HG03460 (cell line): Measurements from ENCODE around the gene CDKN1C.

ENCODE experiments used
- ATAC-seq: cut with Tn5 transposase; IDR thresholded peaks from one replicate; pipeline ENCODE4 v1.9.1; 2021; ENCODE audit not compliant: unreplicated experiment

CDKN1C gene

DNA sequence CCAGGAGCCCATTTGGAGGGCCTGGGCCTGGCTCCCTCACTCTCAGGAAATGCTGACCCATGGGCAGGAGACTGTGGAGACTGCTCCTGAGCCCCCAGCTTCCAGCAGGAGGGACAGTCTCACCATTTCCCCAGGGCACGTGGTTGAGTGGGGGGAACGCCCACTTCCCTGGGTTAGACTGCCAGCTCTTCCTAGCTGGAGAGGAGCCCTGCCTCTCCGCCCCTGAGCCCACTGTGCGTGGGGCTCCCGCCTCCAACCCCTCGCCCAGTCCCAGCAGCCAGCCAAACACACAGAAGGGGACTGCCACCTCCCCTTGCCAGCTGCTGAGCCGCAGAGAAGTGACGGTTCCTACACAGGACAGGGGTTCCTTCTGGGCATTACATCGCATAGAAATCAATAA lies 37.1 kb downstream of the CDKN1C start:
- no peak for ATAC-seq

DNA sequence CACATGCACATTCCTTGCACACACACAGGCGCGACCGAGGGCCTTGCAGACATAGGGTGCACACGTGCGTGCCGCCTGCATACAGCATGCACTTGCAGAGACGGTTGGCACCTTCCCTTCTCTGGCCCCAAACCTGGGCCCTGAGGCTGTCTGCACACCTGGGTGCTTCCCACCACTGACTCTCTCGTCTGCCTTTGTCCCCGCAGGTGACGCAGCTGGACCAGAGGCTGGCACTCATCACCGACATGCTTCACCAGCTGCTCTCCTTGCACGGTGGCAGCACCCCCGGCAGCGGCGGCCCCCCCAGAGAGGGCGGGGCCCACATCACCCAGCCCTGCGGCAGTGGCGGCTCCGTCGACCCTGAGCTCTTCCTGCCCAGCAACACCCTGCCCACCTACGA lies 38.0 kb downstream of the CDKN1C start:
- ATAC-seq = no peak

DNA sequence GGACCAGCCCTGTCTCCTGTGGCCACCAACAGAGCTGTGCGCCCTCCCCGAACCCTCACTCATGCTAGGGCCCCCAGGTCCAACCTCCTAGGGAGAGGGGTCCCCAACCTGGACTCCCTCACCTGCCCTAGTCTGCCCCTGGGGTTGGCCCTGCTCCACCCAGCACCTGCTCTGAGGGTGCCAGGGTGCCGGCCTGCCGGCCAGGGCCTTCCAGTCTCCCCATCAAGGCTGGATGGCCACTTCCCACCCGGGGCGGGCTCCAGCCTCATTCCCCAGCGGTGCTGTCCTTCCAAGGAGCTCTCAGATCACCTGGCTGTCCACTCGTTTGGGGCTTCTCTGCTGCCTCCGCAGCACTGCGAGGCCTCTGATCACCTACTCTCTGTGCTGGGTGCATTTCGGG lies 39.1 kb downstream of the CDKN1C start:
- no peak for ATAC-seq

DNA sequence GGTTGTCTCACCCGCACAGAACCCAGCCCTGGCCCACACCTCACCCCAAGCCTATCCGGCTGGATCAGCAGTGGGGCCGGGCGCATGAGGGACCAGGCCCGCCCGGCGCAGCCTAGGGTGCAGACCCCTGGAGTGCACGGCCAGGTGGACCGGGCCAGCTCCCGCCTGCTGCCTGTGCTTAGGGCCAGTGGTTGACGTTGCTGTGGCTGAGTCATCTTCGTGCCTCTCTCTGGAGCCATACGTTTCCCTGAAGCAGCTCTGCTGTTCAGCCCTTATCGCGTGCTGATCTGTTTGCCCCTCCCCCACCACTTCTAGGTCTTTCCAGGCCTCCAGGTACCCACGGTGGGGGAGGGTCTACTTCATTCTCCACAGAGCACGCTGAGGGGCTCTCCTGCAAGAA lies 39.5 kb downstream of the CDKN1C start:
- no peak for ATAC-seq

DNA sequence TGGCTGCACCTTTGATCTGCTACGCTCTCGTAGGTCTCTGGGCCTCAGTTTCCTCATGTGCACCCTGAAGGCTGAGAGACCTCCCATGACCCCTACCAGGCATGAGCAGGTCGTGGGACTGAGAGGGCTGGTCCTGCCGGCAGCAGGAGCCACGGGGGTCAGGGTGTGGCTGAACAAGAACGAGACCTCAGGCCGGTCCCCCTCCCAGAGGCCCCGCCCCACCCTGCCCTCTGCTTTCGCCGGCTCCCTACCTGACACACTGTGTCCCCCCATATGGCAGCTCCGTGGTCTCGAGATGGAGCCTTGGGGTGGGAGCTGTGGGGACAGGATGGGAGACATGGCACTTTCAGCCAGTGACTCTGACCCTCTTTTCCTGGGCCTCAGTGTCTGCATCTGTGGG lies 40.6 kb downstream of the CDKN1C start:
- ATAC-seq = no peak

DNA sequence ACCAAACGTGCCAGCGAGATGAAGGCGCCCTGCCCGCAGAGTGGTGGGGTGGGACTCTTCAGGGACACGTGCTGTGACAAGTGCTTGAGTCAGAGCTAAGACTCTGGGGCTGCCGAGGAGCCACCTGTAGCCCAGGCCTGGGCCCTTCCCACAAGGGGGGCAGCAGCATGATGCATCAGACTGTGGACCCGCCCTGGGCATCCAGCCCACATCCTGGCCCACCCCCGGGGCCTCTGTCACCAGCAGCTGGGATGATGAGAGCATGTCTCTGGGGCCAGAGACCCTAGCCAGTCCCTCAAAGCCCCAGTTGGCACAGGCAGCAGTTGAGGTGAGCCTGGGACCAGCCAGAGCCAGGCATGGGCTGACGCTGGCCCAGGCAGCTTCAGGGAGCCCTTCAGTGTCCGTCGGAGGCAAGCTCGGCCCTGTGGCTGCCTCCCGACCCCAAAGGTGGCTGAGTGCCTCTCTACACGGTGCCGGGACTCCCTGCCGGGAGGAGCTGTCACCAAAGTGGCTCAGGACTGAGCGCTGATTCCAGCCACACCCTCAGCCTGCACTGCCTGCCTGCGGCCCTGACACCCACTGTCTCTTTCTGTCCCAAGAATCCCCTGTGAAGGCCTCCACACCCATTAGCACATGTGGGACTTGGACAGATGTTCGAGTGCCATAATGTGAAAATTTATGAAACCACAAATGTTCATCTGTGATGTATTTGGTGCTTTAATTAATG lies 41.3 kb downstream of the CDKN1C start:
- no peak for ATAC-seq

DNA sequence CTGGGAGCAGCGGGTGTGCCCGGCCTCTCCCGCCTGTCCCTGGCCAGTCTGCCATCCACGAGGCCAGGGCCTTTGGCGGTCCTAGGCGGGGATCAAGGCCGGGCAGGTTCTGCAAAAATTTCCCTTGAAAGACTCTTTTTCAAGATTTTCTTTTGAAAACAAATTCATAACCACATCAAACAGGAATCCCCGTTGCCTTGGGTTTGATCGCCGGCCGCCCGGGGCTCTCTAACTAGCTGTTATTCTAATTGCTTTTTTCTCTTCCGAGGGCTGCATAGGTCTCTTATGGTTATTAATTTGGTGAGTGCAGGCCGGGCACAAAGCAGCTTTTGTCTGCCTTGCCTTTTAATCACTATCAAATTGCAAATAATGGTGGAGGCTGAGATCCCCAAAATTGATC lies 42.0 kb downstream of the CDKN1C start:
- ATAC-seq = no peak

DNA sequence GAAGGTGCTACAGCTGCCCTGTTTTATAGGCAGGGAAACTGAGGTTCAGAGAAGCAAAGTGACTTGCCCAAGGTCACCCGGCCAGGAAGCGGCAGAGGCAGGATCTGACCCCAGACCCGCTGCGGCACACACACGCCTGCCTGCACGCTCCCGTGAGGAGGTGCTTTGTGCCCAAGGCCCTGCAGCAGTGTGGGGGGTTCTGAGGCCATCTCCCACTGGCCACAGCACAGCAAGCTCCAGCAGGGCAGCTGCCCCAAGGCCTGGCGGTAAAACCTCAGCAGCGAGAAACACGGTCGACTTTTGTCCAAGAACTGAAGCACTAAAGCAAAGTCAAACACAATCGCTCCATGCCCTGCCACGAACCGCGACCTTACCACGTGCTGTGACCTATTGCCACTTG lies 42.7 kb downstream of the CDKN1C start:
- no peak for ATAC-seq

DNA sequence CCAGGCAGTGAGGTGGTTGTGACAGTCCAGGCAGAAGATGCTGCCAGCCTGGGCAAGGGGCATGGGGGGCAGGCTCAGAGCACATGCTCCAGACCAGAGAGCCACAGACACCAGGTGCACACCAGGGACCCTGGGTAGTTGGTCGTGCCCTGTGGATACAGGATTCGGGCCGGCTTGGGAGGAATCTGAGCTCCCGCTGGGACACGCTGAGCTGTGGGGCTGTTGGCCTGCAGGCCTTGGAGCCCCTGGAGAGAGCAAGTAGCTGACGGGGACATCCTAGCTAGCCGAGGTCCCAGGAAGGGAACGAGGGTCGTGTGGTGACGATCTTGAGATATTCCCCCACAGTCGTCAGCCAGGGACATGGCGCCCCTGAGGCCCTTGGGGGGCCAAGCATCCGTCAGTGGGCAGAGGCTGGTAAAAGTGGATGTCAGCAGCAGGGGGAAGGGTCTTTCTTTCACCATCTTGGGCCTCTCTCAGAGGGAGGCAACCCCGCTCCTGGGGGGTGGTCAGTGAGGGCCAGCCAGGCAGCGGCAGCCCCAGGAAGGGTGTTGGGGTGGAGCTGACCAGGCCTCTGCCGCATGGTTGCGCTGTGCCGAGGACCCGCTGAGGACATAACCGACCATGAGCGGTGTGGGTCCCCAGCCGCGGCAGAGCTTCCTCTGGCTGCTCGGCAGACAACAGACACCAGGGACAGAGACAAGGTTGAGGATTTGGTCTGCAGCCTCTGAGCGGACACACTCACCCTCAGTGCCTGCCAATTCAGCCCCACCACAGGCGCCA lies 44.0 kb downstream of the CDKN1C start:
- no peak for ATAC-seq

DNA sequence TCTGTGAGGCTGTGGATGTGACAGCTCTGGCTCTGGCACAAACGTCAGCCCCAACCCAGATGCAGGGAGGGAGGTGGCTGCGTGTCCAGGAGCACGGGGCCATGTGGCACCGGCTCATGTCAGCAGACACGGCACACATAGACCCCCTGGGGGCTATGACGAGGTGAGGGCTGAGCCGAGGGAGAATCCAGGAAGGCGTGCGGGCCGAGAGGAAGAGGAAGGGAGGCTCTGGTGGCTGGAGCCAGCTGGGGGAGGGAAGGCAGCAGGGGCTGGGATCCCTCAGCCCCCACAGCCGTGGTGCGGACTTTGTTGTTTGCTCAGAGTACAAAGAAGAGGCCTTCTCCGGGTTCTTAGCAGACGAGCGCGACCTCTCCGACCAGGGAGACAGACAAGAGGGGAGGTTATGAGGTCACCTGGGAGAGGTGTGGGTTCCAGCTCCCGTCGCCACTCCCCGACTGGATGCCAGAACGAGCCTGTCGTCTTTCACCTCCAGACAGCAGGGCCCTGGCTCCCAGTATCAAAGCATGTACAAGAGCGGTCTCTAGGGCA lies 46.1 kb downstream of the CDKN1C start:
- no peak for ATAC-seq

DNA sequence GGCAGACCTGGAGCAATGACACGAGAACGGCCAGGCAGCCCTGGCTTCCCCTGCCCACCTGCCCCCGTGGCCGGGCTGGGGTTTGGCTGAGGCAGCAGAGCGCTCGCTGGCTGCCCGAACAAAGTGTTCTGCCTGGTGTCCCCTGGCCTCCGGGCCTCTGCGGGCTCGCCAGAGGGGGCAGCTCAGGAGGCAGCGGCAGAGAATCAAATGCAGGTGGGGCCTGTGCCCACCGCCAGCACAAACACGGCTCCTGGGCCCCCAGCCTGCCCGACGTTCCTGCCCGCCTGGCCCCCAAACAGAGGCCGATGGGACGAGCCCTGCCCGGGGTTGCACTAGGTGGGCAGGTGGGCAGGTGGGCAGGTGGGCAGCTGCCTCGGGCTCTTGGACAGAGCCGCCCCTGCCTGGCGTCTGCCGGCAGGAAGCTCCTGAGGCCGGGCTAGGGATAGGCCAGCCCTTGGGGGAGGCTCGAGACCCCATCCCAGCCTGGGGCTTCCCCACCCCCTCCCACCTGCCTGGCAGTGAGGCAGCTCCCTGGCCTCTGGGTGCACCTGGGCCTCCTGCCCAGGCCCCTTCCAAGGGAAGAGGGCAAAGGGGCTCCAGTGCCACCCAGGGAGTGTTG lies 46.8 kb downstream of the CDKN1C start:
- ATAC-seq = no peak

DNA sequence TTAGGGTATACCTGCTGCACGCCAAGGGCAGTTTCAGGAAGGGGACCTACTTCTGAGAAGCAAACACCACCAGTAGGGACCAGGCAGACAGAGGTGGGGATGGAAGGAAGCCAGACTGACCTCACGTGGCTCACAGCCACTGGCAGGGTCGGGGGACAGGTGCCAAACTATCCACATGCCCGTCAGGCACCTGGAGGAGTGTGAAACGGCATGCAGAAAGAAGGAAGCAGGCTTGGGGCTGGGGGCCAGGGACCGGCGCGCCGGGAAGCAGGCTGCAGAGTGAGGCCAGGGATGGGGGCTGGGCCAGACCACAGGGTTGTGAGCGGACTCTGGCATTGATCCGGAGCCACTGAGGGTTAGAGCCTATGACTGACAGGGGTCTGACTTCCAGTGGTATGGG lies 47.5 kb downstream of the CDKN1C start:
- ATAC-seq = no peak

DNA sequence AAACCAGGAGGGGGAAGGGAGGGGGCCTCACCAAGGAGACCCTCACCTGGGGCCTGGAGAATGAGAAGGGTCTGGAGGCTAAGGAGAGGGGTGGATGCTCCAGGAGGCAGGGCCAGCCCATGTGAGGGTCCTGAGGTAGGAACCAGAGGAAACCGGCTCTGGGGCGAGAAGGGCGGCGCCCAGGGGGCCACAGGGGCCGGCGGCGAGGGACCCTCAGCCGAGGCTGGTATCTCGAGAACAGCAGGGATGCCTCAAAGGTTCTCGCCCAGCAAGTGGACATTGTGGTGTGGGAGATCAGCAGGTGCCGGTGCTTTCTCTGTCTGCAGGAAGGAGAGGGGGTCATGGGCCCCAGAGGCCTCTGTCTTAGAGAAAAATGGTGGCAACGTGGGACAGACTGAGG lies 47.9 kb downstream of the CDKN1C start:
- ATAC-seq = no peak

DNA sequence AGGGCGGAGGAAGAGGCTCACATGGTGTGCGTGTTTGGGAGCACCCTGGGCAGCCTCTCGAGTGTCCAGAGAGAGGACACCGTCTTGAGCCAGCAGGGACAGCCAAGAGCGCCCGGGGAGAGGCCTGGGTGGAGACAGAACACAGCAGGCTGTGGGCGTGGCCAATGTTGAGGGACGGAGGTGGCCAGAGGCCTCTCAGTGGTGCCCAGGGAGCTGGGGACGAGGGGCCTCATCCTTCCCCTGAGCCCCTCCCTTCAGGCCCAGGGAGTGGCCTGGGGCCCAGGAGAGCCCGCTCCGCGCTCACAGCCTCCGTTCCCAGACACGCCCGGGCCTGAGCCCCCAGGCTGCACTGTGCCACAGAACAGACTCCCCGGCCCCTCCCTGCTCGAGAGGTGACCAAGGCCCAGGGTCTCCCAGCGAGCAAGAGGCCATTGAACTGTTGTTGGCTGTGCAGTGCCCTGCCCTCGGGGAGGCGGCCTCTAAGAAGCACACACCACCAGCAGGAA lies 48.4 kb downstream of the CDKN1C start:
- no peak for ATAC-seq

DNA sequence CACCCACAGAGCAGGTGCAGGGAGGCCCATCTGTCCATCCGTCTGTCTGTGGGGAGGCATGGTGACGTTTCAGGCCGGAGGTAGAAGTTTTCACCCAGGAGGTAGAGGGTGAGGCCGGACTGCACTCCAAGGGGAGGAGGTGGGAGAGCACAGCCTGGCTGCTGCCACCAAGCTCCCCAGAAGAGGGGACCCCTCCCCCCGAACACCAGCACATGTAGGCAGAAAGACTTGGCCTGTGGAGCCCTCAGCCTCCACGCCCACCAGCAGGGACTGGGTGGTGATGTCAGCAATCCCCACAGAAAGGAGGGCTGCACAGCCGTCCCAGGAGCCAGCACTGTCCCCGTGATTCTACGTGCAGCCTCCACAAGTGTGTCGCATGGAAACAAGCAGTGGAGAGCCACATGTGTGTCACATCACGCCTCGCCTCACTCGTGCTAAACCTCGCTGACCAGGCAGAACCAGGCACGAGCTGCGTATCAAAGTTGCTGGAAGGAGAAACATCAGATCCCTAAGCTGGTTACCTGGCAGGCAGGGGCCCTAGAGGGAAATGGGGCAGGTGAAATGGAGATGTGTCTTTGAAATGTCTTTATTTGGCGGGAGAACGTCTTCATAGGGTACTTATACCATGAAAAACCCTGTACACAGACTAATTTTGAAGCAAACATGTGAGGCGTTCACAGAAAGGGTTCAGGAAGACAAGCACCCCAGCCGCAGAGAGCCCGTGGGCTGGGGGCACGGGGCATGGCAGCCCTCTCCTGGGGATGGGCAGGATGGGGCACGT lies 49.1 kb downstream of the CDKN1C start:
- ATAC-seq = no peak

DNA sequence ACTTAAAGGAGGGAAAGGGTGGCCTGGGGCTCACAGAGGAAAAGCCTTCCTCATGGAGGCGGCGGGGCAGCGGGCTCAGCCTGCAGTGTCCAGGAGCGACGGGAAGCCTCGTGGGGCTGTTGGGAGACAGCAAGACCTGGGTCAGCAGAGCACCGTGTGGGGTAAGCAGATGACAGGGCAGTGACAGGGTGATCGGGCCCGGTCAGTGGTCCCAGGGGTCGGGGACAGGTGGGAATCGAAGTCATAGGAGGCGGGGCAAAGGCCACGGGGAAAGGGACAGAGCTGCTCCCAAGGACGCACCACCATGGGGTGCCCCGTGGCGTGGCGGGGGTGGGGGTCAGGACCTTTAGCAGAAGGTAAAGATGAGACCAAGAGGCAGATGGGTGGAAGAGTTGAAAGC lies 49.8 kb downstream of the CDKN1C start:
- no peak for ATAC-seq

DNA sequence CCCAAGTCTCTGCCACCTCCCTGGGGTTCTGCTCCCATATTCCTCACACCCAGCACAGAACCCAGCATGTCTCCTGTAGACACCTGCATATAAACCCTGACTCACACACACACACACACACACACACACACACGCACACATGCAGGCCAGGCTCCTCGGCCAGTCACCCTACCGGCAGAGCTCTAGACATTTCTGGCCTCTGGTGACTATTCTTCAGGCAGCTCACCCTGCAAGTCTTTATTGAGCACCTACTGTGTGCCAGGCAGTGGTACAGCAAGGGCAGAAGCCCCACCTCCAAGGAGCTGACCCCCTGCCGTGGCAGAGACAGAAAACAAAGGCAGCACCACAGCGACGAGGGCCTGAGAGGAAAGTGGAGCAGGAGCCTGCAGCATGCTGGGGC lies 50.3 kb downstream of the CDKN1C start:
- ATAC-seq = no peak

DNA sequence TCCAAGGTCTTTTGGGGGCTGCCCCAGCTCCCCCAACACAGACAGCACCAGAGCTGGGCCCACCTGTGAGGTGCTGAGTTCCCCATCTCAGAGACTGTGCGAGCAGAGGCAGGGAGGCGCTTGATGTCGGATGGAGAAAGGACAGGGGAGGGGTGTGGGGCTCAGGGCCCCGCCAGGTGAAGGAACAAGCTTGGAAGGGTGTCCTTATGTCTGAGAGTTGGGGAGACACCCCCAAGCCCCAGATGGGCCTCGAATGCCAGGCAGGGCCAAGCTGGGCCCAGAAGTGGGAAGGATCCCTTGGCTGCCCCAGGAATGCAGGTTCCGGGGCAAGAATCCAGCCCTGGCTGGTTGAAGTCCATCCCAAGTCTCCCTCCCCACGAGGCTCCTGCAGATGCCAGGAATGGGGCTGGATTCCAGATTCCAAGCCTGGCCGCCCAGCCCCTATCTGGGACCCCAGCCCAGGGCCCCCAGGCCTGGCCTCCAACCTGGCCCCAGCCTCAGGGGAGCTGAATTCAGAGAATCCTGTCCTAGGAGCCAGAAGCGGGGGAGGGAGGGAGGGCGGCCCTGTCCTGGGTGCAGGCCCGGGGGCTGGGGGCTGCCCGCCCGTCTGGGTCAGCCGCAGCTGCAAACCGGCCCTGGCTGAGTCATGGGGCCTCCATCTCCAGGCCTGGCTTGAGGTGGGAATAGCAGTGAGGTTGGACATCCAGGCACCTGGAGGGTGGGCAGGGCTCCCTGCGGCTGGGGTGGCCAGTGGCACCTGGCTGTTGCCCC lies 50.9 kb downstream of the CDKN1C start:
- ATAC-seq = no peak

DNA sequence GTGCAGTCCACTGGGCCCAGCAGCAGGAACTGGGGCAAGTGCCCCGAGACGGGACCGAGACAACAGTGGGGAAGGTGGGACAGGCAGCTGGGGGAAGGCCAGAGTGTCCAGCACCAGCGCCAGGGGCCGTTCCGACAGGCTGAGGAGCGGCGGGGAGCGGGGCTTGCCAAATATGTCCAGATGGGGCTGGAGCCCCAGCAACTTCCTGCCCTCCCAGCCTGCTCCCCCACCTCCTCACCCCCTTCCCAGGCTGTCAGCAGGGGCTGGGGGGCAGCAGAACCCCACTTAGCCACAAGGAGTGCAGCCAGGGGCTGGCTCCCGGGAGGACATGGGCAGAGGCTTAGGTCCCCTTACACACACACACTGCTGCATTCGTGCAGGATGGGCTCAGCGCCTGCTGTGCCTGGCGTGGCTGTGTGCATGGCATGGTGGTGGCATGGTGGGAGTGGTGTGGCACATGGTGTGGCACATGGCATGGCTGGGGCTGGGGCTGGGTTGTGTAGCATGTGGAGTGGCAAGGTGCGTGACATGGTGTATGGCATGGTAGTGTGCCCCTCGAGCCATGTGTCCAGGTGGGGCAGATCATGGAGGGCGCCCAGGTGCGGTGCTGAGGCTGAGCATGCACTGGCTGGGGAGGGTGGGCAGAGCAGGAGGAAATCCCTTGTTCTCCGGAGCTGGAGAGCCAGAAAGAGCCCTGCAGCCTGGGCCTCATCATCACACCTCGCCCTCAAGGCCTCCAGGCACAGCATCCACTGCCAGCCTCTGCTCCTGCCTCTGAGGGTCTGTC lies 51.7 kb downstream of the CDKN1C start:
- no peak for ATAC-seq
